K562 (cell line): ENCODE data around the gene POLR3K. TPM values are rescaled to one million over a fixed set of nuclear protein-coding genes. Genes with fewer than 3 reads are reported as not detected.

Experiments used
- ATAC-seq: fragments of 200-7000 bp; cut with Tn5 transposase; 3 replicates; pipeline ENCODE4 v1.9.1; 2020; ENCODE audit warnings: moderate library complexity
- BruUV-seq: library from RNA; stranded (reverse); fragments of 400-500 nt; replicated peaks from 2 replicates; lab custom pipeline; 2021; lab: Mats Ljungman, UMichigan
- CTCF ChIA-PET: fragments of 300-600 bp; formaldehyde crosslinking; extraction: SDS; loops from one replicate; lab custom pipeline; 2021; ENCODE audit warnings: low intra/inter-chr PET ratio; lab: Yijun Ruan, JAX
- POLR2A ChIA-PET: fragments of 300-600, 350-650 bp; sonication (Branson Sonifier 250); formaldehyde crosslinking; extraction: SDS; loops from one replicate; lab custom pipeline; 2021; ENCODE audit warnings: antibody characterized with exemption, inconsistent platforms; lab: Yijun Ruan, JAX
- DNase-seq, 4 experiments: peaks; one replicate each; pipeline versions ENCODE4 v3.0.0 to v3.0.0-alpha.2; 2011 to 2018; ENCODE audit warnings: low spot score in 3 of 4, mixed read lengths in 3 of 4; ENCODE audit errors: extremely low read depth in 1 of 4
- FAIRE-seq: peaks from 2 replicates; lab custom pipeline; 2011; peaks lifted over from hg19 to GRCh38; lab: Jason Lieb, UNC
- H2AFZ ChIP-seq: 2 replicates; pipeline ENCODE4 v1.6.0; 2011; ENCODE audit warnings: low read depth, low read length, control low read depth, inconsistent platforms
- H3K27ac ChIP-seq: fragments of 200-600 bp; 3 replicates; pipeline ENCODE4 v1.8.0; 2011; ENCODE audit warnings: low read depth, mild to moderate bottlenecking, control low read depth, inconsistent platforms, low read length, moderate library complexity, mixed read lengths; ENCODE audit errors: extremely low read depth
- H3K27me3 ChIP-seq, 2 experiments: fragments of 300-600 bp in 1 of 2; 2 replicates in 1 of 2; 3 replicates in 1 of 2; pipeline versions ENCODE4 v1.6.0 to v1.8.0; 2011; ENCODE audit warnings: inconsistent platforms in 2 of 2, low read length in 2 of 2, mild to moderate bottlenecking in 1 of 2, mixed read lengths in 1 of 2, moderate library complexity in 1 of 2; ENCODE audit not compliant: control insufficient read depth in 2 of 2, insufficient read depth in 2 of 2
- H3K36me3 ChIP-seq: fragments of 300-600 bp; 3 replicates; pipeline ENCODE4 v1.8.0; 2011; ENCODE audit warnings: mild to moderate bottlenecking, low read length, inconsistent platforms; ENCODE audit not compliant: control insufficient read depth, insufficient read depth
- H3K4me1 ChIP-seq, 2 experiments: fragments of 200-600 bp in 1 of 2; replicated peaks in 1 of 2; 2 replicates in 1 of 2; 3 replicates in 1 of 2; pipeline versions ENCODE4 v1.5.1 to v1.8.0; 2011; ENCODE audit warnings: inconsistent platforms in 2 of 2, low read length in 2 of 2, mild to moderate bottlenecking in 1 of 2, mixed read lengths in 1 of 2, moderate library complexity in 1 of 2; ENCODE audit not compliant: control insufficient read depth in 2 of 2, insufficient read depth in 2 of 2
- H3K4me2 ChIP-seq: 2 replicates; pipeline ENCODE4 v1.6.1; 2011; ENCODE audit warnings: low read length, control low read depth, inconsistent platforms, mixed read lengths; ENCODE audit not compliant: insufficient read depth
- H3K4me3 ChIP-seq: fragments of 200-600 bp; sonication (generic), shearing (Covaris generic); 2 replicates; pipeline ENCODE4 v1.5.1; 2016; ENCODE audit warnings: control low read depth, inconsistent platforms
- H3K79me2 ChIP-seq: fragments of 200-600 bp; 3 replicates; pipeline ENCODE4 v1.8.0; 2011; ENCODE audit warnings: low read length, inconsistent platforms; ENCODE audit not compliant: control insufficient read depth, insufficient read depth
- H3K9ac ChIP-seq, 2 experiments: 2 replicates each; pipeline versions ENCODE4 v1.6.0 to v1.6.1; 2011; ENCODE audit warnings: low read depth in 2 of 2, low read length in 2 of 2, control low read depth in 1 of 2, inconsistent platforms in 1 of 2, mild to moderate bottlenecking in 1 of 2, mixed read lengths in 1 of 2; ENCODE audit not compliant: insufficient read depth in 1 of 2
- H3K9me1 ChIP-seq: one replicate; pipeline ENCODE4 v1.6.0; 2011; ENCODE audit warnings: inconsistent platforms, mild to moderate bottlenecking, low read length, moderate library complexity; ENCODE audit not compliant: control insufficient read depth, insufficient read depth
- H3K9me3 ChIP-seq: replicated peaks from 2 replicates; pipeline ENCODE4 v1.5.1; 2011; ENCODE audit warnings: low read depth, low read length, inconsistent platforms; ENCODE audit not compliant: control insufficient read depth, insufficient read depth
- H4K20me1 ChIP-seq: replicated peaks from 2 replicates; pipeline ENCODE4 v1.6.1; 2011; ENCODE audit warnings: low read length, inconsistent platforms, mixed read lengths; ENCODE audit not compliant: control insufficient read depth, insufficient read depth
- BRD9 ChIP-seq: fragments of 450-650 bp; IDR thresholded peaks from 2 replicates; pipeline ENCODE4 v1.6.1; 2018; ENCODE audit warnings: low read depth; ENCODE audit not compliant: partially characterized antibody
- CBX1 ChIP-seq: sonication (generic); IDR thresholded peaks from 2 replicates; pipeline ENCODE4 v1.6.1; 2016; ENCODE audit warnings: antibody characterized with exemption, low read depth, mild to moderate bottlenecking
- CBX2 ChIP-seq: fragments of 200-600 bp; sonication (generic); IDR thresholded peaks from one replicate; pipeline ENCODE4 v1.6.1; 2012; ENCODE audit warnings: mild to moderate bottlenecking, low read length, inconsistent platforms; ENCODE audit not compliant: insufficient read depth, poor library complexity, severe bottlenecking
- CHD1 ChIP-seq: fragments of 200-600 bp; sonication (generic); IDR thresholded peaks from one replicate; pipeline ENCODE4 v1.6.1; 2012; ENCODE audit warnings: mild to moderate bottlenecking, moderate library complexity, low read length, inconsistent platforms
- FOXP1 ChIP-seq: sonication (generic); formaldehyde crosslinking; IDR thresholded peaks from 2 replicates; pipeline ENCODE4 v1.8.0; 2022; ENCODE audit warnings: mild to moderate bottlenecking, missing genetic modification reagents
- GTF2E2 ChIP-seq: fragments of 200-800 bp; sonication (Bioruptor generic); IDR thresholded peaks from 2 replicates; pipeline ENCODE4 v1.6.1; 2016; ENCODE audit warnings: missing genetic modification characterization, missing compliant biosample characterization
- SMAD3 ChIP-seq: fragments of 450-650 bp; formaldehyde crosslinking; conservative IDR thresholded peaks from 2 replicates; pipeline ENCODE4 v1.4.0; 2020; ENCODE audit warnings: mild to moderate bottlenecking
- SPI1 ChIP-seq: IDR thresholded peaks from 2 replicates; pipeline ENCODE4 v1.6.1; 2011; ENCODE audit warnings: low read depth, low read length, control low read depth, borderline replicate concordance
- ZFPM2 ChIP-seq: fragments of 250-450 bp; sonication (Bioruptor Pico); IDR thresholded peaks from 2 replicates; pipeline ENCODE4 v1.5.1; 2022; ENCODE audit warnings: mild to moderate bottlenecking
- ZKSCAN1 ChIP-seq: fragments of 150-350 bp; IDR thresholded peaks from 2 replicates; pipeline ENCODE4 v1.6.1; 2016; ENCODE audit warnings: low read depth, low read length
- ZNF347 ChIP-seq: fragments of 450-650 bp; formaldehyde crosslinking; IDR thresholded peaks from 2 replicates; pipeline ENCODE4 v1.4.0; 2020; ENCODE audit warnings: low read depth, mild to moderate bottlenecking, moderate library complexity
- WGBS: fragments of 100-300 bp; shearing (Covaris generic); methylation state at CpG from one replicate; pipeline ENCODE4 v1.1.6; 2016; ENCODE audit warnings: low coverage, mixed read lengths; ENCODE audit not compliant: insufficient coverage; ENCODE audit errors: missing lambda C conversion rate; 5-methylcytosine and 5-hydroxymethylcytosine counted together
- in situ Hi-C: fragments of 300-500 bp; cut with MboI; formaldehyde crosslinking; loops from 4 replicates; pipeline ENCODE4 v1.15.0; 2018; ENCODE audit warnings: inconsistent platforms, mixed read lengths
- intact Hi-C: fragments of 100-400 bp; cut with micrococcal nuclease; formaldehyde crosslinking; loops from 2 replicates; pipeline ENCODE4 v1.14.2; 2022
- polyA plus RNA-seq, 8 experiments: library from polyadenylated mRNA; depleted of rRNA in 4 of 8; stranded (reverse) in 5 of 8; unstranded in 3 of 8; fragments of >200 nt; fragmentation: Nextera tagmentation in 2 of 8; fragmentation: Illumina TruSeq in 1 of 8; extraction: Ambion mirVana in 2 of 8; extraction: Trizol in 1 of 8; gene quantifications; 2 replicates each; pipeline versions ENCODE4 v1.2.1 to v1.2.3, GENCODE V29; 2011 to 2014; ENCODE audit warnings: inconsistent platforms in 1 of 8, missing spikeins in 1 of 8
- total RNA-seq, 7 experiments: library from RNA; depleted of rRNA in 6 of 7; stranded (reverse); fragments of >200 nt in 6 of 7; fragmentation: Illumina TruSeq in 2 of 7; extraction: Trizol in 2 of 7; gene quantifications; 2 replicates each; pipeline versions ENCODE4 v1.2.1 to v1.2.3, GENCODE V29; 2011 to 2021; ENCODE audit warnings: low replicate concordance in 1 of 7
- TF ChIP-seq, protein P1 (sequence below), 3 experiments: fragments of 200-800 bp in 1 of 3; sonication (Bioruptor generic) in 1 of 3; sonication (generic) in 1 of 3; formaldehyde crosslinking in 1 of 3; IDR thresholded peaks; 2 replicates each; pipeline versions ENCODE4 v1.6.1 to v1.8.0; 2016 to 2022; ENCODE audit warnings: mild to moderate bottlenecking in 2 of 3, missing compliant biosample characterization in 2 of 3, missing genetic modification characterization in 2 of 3, missing genetic modification reagents in 1 of 3
- TF ChIP-seq, protein P2 (sequence below): fragments of 250-450 bp; sonication (Bioruptor Pico); IDR thresholded peaks from 2 replicates; pipeline ENCODE4 v1.4.0; 2020; ENCODE audit warnings: mild to moderate bottlenecking, moderate library complexity

The POLR3K gene
- total and polyA plus RNA-seq, 9 of the 15 experiments (the other 6 are each of a cell fraction or from before 2014, with no cell fraction given): 42.1 to 315 (median 86.7) TPM

DNA sequence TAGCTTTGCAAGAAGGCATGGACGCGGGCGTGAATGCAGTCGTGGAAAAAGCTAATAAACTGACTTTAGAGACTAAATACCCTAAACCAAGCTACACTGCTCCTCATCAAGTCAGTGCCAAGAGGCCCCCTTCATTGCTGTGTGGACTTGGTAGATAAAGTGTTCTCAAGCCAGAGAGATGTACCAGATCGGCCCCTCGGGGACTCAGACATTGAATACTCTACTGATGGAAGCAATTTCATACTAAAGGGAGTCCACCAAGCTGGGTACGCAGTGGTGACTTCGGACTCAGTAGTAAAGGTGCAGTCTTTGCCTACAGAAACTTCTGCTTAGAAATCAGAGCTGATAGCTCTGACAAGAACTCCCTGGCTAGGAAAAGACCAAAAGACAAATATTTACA, 8.8 kb downstream of the POLR3K start (continued):
- TF ChIP-seq, protein P1, sequence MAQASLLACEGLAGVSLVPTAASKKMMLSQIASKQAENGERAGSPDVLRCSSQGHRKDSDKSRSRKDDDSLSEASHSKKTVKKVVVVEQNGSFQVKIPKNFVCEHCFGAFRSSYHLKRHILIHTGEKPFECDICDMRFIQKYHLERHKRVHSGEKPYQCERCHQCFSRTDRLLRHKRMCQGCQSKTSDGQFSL (CRISPR knock-in tag; IDR thresholded peaks at IDR 0.05): no peak
- TF ChIP-seq, protein P1 (tag; IDR thresholded peaks at IDR 0.05): no peak

DNA sequence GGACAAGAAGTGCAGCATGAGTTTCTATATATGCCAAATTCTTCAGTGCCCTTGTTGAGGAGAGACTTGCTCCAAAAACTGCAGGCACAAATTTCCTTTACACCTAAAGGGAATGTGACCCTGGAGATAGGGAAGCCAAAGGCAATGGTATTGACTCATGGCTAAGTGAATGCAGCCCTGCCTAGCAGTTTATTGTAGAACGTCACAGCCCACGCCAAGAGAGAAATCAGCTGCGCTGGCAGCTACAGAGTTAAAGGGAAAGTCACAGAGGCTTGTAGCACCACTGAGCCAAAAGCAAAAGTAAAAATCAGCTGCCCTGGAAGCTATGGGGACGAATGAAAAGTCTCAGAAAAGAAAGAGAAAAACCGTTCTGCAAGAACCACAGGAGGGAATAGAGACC, 10.1 kb downstream of the POLR3K start:
- ATAC-seq (no peak), FAIRE-seq (no peak), DNase-seq (no peak)
- ChIA-PET POLR2A (interaction anchor here (1.4 kb wide), 1 partner anchor 10 kb away, joined by 6 read pairs; the partner anchor contains the start of genes POLR3K and SNRNP25), CTCF (no interaction called here)
- no peaks in the 10 kb centered on the region for H3K9me3 ChIP-seq
- no TSS peak for BruUV-seq
- no peak overlapping the region for H3K4me3 ChIP-seq
- H3K27me3 ChIP-seq: no peaks in the 10 kb centered on the region
- H3K4me1 ChIP-seq: peaks cover 18 to 28% of the 10 kb centered on the region in 2 experiments
- no peak for TF ChIP-seq BRD9
- no peak for TF ChIP-seq CBX2
- TF ChIP-seq CBX1: no peak
- TF ChIP-seq ZFPM2: no peak
- no peak for TF ChIP-seq GTF2E2 (tag)
- TF ChIP-seq CHD1: no peak
- TF ChIP-seq FOXP1 (CRISPR knock-in tag): no peak
- no peak for TF ChIP-seq SMAD3
- TF ChIP-seq ZNF347 (CRISPR knock-in tag): no peak
- TF ChIP-seq ZKSCAN1: no peak
- TF ChIP-seq, protein P2, sequence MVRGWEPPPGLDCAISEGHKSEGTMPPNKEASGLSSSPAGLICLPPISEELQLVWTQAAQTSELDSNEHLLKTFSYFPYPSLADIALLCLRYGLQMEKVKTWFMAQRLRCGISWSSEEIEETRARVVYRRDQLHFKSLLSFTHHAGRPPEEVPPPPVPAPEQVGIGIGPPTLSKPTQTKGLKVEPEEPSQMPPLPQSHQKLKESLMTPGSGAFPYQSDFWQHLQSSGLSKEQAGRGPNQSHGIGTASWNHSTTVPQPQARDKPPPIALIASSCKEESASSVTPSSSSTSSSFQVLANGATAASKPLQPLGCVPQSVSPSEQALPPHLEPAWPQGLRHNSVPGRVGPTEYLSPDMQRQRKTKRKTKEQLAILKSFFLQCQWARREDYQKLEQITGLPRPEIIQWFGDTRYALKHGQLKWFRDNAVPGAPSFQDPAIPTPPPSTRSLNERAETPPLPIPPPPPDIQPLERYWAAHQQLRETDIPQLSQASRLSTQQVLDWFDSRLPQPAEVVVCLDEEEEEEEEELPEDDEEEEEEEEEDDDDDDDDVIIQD: no peak
- TF ChIP-seq SPI1: no peak
- intact Hi-C loops (no loop called here), in situ Hi-C loops (no loop called here)
- peaks cover 20% of the 10 kb centered on the region for H3K79me2 ChIP-seq
- H2AFZ ChIP-seq: no peak overlapping the region
- no peak overlapping the region for H3K27ac ChIP-seq
- WGBS: 58% methylated on average over 5 of the region's 5 CpGs
- H3K9ac ChIP-seq: no peak overlapping the region
- H4K20me1 ChIP-seq: peaks cover 21% of the 10 kb centered on the region
- peaks cover 82% of the 10 kb centered on the region for H3K36me3 ChIP-seq
- no peak overlapping the region for H3K4me2 ChIP-seq
- H3K9me1 ChIP-seq: peaks cover 3% of the 10 kb centered on the region
